ENCODE data around the gene USO1.

USO1 gene

GRCh38 chr4:75817901-75818300 lies 93.5 kb downstream of the USO1 start:
- H3K27me3 ChIP-seq (ENCODE audit: control insufficient read depth in 1 of 2, insufficient read depth in 1 of 2, low read length in 2 of 2), result no peaks in the 10 kb centered on the region

GRCh38 chr4:75819121-75819520 lies 94.7 kb downstream of the USO1 start:
- H3K14ac ChIP-seq (ENCODE audit: low read length in 2 of 2), result no peak overlapping the region
- H3K27me3 ChIP-seq (ENCODE audit: control insufficient read depth in 1 of 2, insufficient read depth in 1 of 2, low read length in 2 of 2), result no peaks in the 10 kb centered on the region
- H2BK12ac ChIP-seq (ENCODE audit: low read length in 2 of 2), result no peak overlapping the region
- H4K91ac ChIP-seq (ENCODE audit: low read length), result no peak overlapping the region
- peaks cover 19 to 35% of the 10 kb centered on the region in 2 experiments for H3K36me3 ChIP-seq (ENCODE audit: control insufficient read depth in 1 of 2, insufficient read depth in 2 of 2, low read depth in 1 of 2, low read length in 2 of 2)
- no peak overlapping the region for H3K27ac ChIP-seq (ENCODE audit: low read length, poor library complexity, severe bottlenecking)
- no peaks in the 10 kb centered on the region for H3K4me1 ChIP-seq (ENCODE audit: control insufficient read depth, insufficient read depth, low read depth, low read length)
- no peaks in the 10 kb centered on the region for H3K9me3 ChIP-seq (ENCODE audit: control insufficient read depth, low read length)
- DNase-seq, result no peak
- no peak overlapping the region for H2BK15ac ChIP-seq (ENCODE audit: low read depth, poor library complexity, severe bottlenecking)
- H3K23ac ChIP-seq (ENCODE audit: low read length in 2 of 2), result no peak overlapping the region
- no peaks in the 10 kb centered on the region for H3K79me1 ChIP-seq (replicated peaks; ENCODE audit: low read length, poor library complexity, severe bottlenecking)
- H3K9ac ChIP-seq (ENCODE audit: low read length), result no peak overlapping the region
- no peak overlapping the region for H2AFZ ChIP-seq (ENCODE audit: low read depth, low read length)
- H2BK120ac ChIP-seq (ENCODE audit: low read depth, low read length), result no peak overlapping the region
- H3K4me2 ChIP-seq (ENCODE audit: low read length, poor library complexity, severe bottlenecking), result no peak overlapping the region
- no peak overlapping the region for H3K4ac ChIP-seq (ENCODE audit: low read depth in 1 of 2, low read length in 2 of 2)
- H4K8ac ChIP-seq (ENCODE audit: low read length), result no peak overlapping the region
- no peak overlapping the region for H3K18ac ChIP-seq (ENCODE audit: low read depth in 1 of 2, low read length in 2 of 2)
- 29% methylated on average over 1 of the region's 4 CpGs for WGBS
- H2AK5ac ChIP-seq (ENCODE audit: low read length, severe bottlenecking), result no peak overlapping the region
- no peak overlapping the region for H3K4me3 ChIP-seq (ENCODE audit: insufficient read depth in 1 of 2, low read depth in 1 of 2, low read length in 2 of 2)
- no peak overlapping the region for H2BK5ac ChIP-seq (ENCODE audit: low read depth, low read length, poor library complexity, severe bottlenecking)

More at GRCh38 chr4:75817901-75818300, 93.5 kb downstream of the USO1 start:
- no peak overlapping the region for H3K18ac ChIP-seq (ENCODE audit: low read depth in 1 of 2, low read length in 2 of 2)
- H2AFZ ChIP-seq (ENCODE audit: low read depth, low read length), result no peak overlapping the region
- no peak overlapping the region for H4K8ac ChIP-seq (ENCODE audit: low read length)
- no peak overlapping the region for H3K4me2 ChIP-seq (ENCODE audit: low read length, poor library complexity, severe bottlenecking)
- H2BK120ac ChIP-seq (ENCODE audit: low read depth, low read length), result no peak overlapping the region
- no peak overlapping the region for H2BK15ac ChIP-seq (ENCODE audit: low read depth, poor library complexity, severe bottlenecking)
- H3K36me3 ChIP-seq (ENCODE audit: control insufficient read depth in 1 of 2, insufficient read depth in 2 of 2, low read depth in 1 of 2, low read length in 2 of 2), result peaks cover 20 to 46% of the 10 kb centered on the region in 2 experiments
- H3K79me1 ChIP-seq (replicated peaks; ENCODE audit: low read length, poor library complexity, severe bottlenecking), result no peaks in the 10 kb centered on the region
- no peaks in the 10 kb centered on the region for H3K4me1 ChIP-seq (ENCODE audit: control insufficient read depth, insufficient read depth, low read depth, low read length)
- H3K27ac ChIP-seq (ENCODE audit: low read length, poor library complexity, severe bottlenecking), result no peak overlapping the region
- no peaks in the 10 kb centered on the region for H3K9me3 ChIP-seq (ENCODE audit: control insufficient read depth, low read length)
- 84% methylated on average over 2 of the region's 2 CpGs for WGBS
- no peak overlapping the region for H2BK5ac ChIP-seq (ENCODE audit: low read depth, low read length, poor library complexity, severe bottlenecking)
- H3K4me3 ChIP-seq (ENCODE audit: insufficient read depth in 1 of 2, low read depth in 1 of 2, low read length in 2 of 2), result no peak overlapping the region
- H3K9ac ChIP-seq (ENCODE audit: low read length), result no peak overlapping the region
- no peak overlapping the region for H2AK5ac ChIP-seq (ENCODE audit: low read length, severe bottlenecking)
- no peak overlapping the region for H3K23ac ChIP-seq (ENCODE audit: low read length in 2 of 2)
- H2BK12ac ChIP-seq (ENCODE audit: low read length in 2 of 2), result no peak overlapping the region
- no peak overlapping the region for H4K91ac ChIP-seq (ENCODE audit: low read length)
- H3K4ac ChIP-seq (ENCODE audit: low read depth in 1 of 2, low read length in 2 of 2), result no peak overlapping the region
- no peak overlapping the region for H3K14ac ChIP-seq (ENCODE audit: low read length in 2 of 2)
- DNase-seq, result no peak

DNA sequence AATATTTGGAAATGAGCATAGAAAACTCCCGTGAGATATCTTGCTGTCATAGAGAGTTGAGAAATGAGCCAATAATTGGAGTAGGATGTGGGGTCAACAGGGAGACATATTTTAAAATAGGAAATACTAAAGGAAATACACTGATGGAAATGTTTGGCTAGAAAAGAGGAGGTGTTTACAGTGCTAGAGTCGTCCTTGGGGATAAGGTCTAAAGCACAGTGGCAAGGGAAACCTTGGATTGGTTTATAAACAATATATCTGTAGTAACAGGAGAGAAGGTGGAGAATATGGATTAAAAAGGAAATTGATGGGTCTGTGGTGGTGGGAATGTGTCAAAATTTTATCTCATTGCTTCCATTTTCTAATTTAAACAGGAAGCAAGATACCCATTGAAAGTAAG lies 95.8 kb downstream of the USO1 start:
- no peak overlapping the region for H2BK15ac ChIP-seq (ENCODE audit: low read depth, poor library complexity, severe bottlenecking)
- peaks cover 10 to 24% of the 10 kb centered on the region in 2 experiments for H3K36me3 ChIP-seq (ENCODE audit: control insufficient read depth in 1 of 2, insufficient read depth in 2 of 2, low read depth in 1 of 2, low read length in 2 of 2)
- no peak for DNase-seq
- no peak overlapping the region for H2BK12ac ChIP-seq (ENCODE audit: low read length in 2 of 2)
- H4K8ac ChIP-seq (ENCODE audit: low read length), result no peak overlapping the region
- no peaks in the 10 kb centered on the region for H3K4me1 ChIP-seq (ENCODE audit: control insufficient read depth, insufficient read depth, low read depth, low read length)
- no peak overlapping the region for H3K9ac ChIP-seq (ENCODE audit: low read length)
- H2AK5ac ChIP-seq (ENCODE audit: low read length, severe bottlenecking), result no peak overlapping the region
- no peak overlapping the region for H3K27ac ChIP-seq (ENCODE audit: low read length, poor library complexity, severe bottlenecking)
- no peak overlapping the region for H3K23ac ChIP-seq (ENCODE audit: low read length in 2 of 2)
- no peak overlapping the region for H3K4me2 ChIP-seq (ENCODE audit: low read length, poor library complexity, severe bottlenecking)
- no peak overlapping the region for H4K91ac ChIP-seq (ENCODE audit: low read length)
- H2BK120ac ChIP-seq (ENCODE audit: low read depth, low read length), result no peak overlapping the region
- no peak overlapping the region for H3K18ac ChIP-seq (ENCODE audit: low read depth in 1 of 2, low read length in 2 of 2)
- H2AFZ ChIP-seq (ENCODE audit: low read depth, low read length), result no peak overlapping the region
- no peak overlapping the region for H3K4ac ChIP-seq (ENCODE audit: low read depth in 1 of 2, low read length in 2 of 2)
- H3K14ac ChIP-seq (ENCODE audit: low read length in 2 of 2), result no peak overlapping the region
- no peaks in the 10 kb centered on the region for H3K9me3 ChIP-seq (ENCODE audit: control insufficient read depth, low read length)
- 78% methylated on average over 2 of the region's 2 CpGs for WGBS
- no peak overlapping the region for H2BK5ac ChIP-seq (ENCODE audit: low read depth, low read length, poor library complexity, severe bottlenecking)
- no peaks in the 10 kb centered on the region for H3K27me3 ChIP-seq (ENCODE audit: control insufficient read depth in 1 of 2, insufficient read depth in 1 of 2, low read length in 2 of 2)
- no peak overlapping the region for H3K4me3 ChIP-seq (ENCODE audit: insufficient read depth in 1 of 2, low read depth in 1 of 2, low read length in 2 of 2)
- H3K79me1 ChIP-seq (replicated peaks; ENCODE audit: low read length, poor library complexity, severe bottlenecking), result no peaks in the 10 kb centered on the region

DNA sequence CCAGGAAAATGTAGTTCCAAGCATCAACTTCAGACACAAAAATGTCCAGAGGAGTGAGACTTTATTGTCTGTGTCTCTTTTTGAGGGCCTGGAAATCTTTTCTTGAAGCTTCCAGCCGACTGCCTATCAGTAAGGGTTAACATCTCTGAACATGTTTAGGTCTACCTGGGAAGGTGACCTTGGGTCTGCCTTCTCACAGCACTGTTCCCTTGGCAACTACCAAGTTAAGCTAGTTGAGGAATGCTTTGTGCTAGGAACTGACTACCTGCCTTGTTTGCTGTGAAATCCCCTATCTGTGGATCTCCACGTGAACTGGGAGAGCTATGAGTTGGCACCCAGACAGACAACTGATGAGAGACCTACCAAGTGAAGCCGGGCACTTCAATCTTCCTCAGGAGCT lies 96.3 kb downstream of the USO1 start:
- H4K91ac ChIP-seq (ENCODE audit: low read length), result no peak overlapping the region
- H2BK120ac ChIP-seq (ENCODE audit: low read depth, low read length), result no peak overlapping the region
- no peak overlapping the region for H3K4ac ChIP-seq (ENCODE audit: low read depth in 1 of 2, low read length in 2 of 2)
- no peaks in the 10 kb centered on the region for H3K79me1 ChIP-seq (replicated peaks; ENCODE audit: low read length, poor library complexity, severe bottlenecking)
- H4K8ac ChIP-seq (ENCODE audit: low read length), result no peak overlapping the region
- H3K23ac ChIP-seq (ENCODE audit: low read length in 2 of 2), result no peak overlapping the region
- H3K27me3 ChIP-seq (ENCODE audit: control insufficient read depth in 1 of 2, insufficient read depth in 1 of 2, low read length in 2 of 2), result no peaks in the 10 kb centered on the region
- H3K4me2 ChIP-seq (ENCODE audit: low read length, poor library complexity, severe bottlenecking), result no peak overlapping the region
- H2AFZ ChIP-seq (ENCODE audit: low read depth, low read length), result no peak overlapping the region
- WGBS, result 90% methylated on average over 2 of the region's 3 CpGs
- H3K4me3 ChIP-seq (ENCODE audit: insufficient read depth in 1 of 2, low read depth in 1 of 2, low read length in 2 of 2), result no peak overlapping the region
- H2AK5ac ChIP-seq (ENCODE audit: low read length, severe bottlenecking), result no peak overlapping the region
- no peak overlapping the region for H3K27ac ChIP-seq (ENCODE audit: low read length, poor library complexity, severe bottlenecking)
- no peak overlapping the region for H2BK12ac ChIP-seq (ENCODE audit: low read length in 2 of 2)
- no peak overlapping the region for H3K9ac ChIP-seq (ENCODE audit: low read length)
- no peak for DNase-seq
- H3K14ac ChIP-seq (ENCODE audit: low read length in 2 of 2), result no peak overlapping the region
- no peaks in the 10 kb centered on the region for H3K4me1 ChIP-seq (ENCODE audit: control insufficient read depth, insufficient read depth, low read depth, low read length)
- peaks cover 9 to 19% of the 10 kb centered on the region in 2 experiments for H3K36me3 ChIP-seq (ENCODE audit: control insufficient read depth in 1 of 2, insufficient read depth in 2 of 2, low read depth in 1 of 2, low read length in 2 of 2)
- H2BK5ac ChIP-seq (ENCODE audit: low read depth, low read length, poor library complexity, severe bottlenecking), result no peak overlapping the region
- H3K18ac ChIP-seq (ENCODE audit: low read depth in 1 of 2, low read length in 2 of 2), result no peak overlapping the region
- H3K9me3 ChIP-seq (ENCODE audit: control insufficient read depth, low read length), result no peaks in the 10 kb centered on the region
- no peak overlapping the region for H2BK15ac ChIP-seq (ENCODE audit: low read depth, poor library complexity, severe bottlenecking)
